ENCODE measurements around the gene GPR68.
"Not testable (repeated sequence)": the region's sequence is repeated elsewhere in the genome, so short reads cannot be mapped to it uniquely, and the experiment has no call there.

Gene GPR68

DNA sequence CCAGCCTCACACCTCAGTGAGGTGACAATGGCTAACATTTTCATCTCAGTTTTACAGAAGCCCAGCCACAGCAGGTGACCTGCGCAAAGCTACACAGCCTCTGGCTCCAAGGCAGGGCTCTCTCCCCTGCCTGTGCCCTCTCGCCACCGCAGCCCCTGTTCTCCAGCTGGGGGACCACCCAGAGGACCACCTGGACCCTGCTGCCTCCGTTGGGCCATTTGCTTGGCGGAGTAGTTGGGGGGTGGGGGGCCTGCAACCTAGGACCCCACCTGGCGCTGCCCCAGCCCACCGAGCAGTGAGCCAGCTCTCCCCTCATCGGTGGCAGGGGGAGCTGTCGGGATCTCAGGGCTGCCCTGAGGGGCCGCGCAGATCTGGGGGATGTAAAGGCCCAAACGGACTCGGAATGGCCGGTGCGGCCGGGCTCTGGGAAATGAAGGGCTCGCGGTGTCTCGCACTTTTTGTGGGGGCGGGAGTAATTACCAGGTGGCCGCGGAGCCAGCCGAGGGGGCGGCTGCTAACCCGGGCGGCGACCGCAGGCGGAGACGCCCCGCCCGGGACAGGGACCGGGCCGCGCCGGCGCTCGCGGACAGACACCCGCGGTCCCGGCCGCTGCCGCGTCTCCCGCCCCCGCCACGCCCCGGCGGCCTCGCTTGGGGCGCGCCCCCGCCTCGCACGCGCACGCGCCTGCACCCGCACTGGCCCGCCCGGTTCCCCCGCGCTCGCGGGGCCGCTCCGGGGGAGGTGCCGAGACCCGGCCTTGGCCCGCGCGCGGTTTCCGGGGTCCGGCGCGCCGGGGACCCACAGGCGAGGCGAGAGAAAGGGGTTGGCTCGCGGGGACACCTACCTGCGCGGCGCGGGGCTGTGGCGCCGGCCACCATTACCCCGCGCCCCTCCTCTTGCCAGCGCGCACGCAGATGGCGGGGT, 8.6 kb upstream of the GPR68 start:
- peak; percentile 30 to 71 for DNase-seq

- DNase-seq, result no peak
Observed at GRCh38 chr14:91250912-91251311, 6.4 kb upstream of the GPR68 start.

DNA sequence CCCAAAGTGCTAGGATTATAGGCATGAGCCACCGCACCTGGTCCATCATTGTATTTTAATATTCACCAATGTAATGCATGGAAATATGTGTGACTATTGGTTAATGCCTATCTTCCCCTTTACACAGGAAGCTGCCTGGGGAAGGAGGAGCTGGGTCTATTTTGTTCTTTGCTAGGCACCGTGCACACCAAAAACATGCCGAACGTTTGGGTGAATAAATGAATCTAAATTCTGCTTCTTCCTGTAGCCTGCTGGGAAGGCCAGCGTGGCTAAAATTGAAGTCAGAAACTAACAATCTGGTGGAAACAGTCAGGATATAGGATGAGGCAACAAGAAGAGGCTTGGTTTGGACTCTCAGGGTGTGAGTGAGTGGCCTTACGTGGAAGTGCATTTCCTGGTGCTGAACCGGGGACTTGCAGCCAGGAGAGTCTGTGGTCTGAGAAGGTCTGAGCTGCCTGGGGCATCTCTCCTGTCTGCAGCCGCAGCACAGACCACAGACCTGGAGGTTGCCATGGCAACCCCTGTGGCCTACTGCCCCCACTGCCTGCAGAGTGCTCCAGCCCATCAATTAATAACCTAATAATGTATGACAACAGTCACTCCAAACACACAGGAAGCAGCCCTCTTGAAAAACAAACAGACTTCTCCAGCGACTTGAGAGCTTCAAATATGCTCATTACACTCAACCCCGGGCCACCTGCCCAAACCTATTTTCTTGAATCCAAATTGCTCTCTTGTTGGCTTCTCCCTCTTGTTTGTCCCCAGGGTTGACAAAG, 5.5 kb upstream of the GPR68 start:
- DNase-seq, result peak; percentile 62 to 78

DNA sequence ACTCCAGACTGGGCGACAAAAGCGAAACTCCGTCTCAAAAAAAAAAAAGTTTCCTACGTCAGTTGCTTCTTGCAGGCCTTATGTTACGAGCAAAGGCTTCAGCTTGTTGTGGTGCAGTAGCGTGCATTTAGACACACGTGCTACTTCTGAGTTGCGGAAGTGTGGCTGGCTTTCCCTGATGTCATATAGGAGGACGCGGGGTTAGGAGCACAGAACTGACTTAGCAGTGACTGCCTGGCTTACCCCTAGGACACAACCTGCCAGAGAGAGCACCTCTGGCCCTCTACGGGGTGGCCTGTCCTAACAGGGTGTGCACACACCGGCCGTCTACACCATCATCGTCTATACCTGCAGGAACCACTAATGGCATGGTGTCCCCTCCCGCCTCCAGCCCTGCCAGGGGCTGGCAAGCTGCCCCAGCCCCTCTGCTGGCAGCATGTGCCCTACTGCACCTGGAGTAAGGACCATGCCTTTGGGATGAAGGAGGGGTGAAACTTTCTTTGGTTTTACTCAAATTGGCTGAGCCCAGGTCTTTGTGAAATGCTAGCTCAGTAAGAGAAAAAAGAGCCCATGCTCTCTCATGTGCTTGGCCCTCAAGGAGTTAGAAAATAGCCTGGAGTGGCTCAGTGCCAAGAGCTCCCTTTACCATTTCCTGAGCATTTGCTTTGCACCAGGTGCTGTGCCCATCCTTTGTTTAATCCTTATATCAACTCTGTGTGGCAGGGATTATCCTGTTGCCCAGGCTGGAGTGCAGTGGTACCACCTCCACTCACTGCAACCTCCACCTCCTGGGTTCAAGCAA, 1.7 kb upstream of the GPR68 start:
- peak; percentile 87 to 91 for DNase-seq

DNA sequence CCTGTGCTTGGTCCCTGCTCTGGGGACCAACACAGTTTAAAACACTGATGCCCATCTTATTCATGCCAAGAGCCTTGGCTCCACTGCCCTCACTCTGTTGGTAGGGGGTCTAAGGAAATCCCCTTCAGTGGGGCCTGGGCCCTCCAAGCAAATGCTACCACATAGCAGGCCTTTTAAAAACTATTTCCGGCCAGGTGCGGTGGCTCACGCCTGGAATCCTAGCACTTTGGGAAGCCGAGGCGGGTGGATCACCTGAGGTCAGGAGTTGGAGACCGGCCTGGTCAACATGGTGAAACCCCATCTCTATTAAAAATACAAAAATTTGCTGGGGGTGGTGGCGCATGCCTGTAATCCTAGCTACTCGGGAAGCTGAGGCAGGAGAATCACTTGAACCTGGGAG, 1.1 kb upstream of the GPR68 start:
- DNase-seq, result not testable (repeated sequence)

GRCh38 chr14:91245029-91245428, 525 bp upstream of the GPR68 start:
- DNase-seq, result peak; percentile 83 to 92

- DNase-seq, result no peak
Observed at GRCh38 chr14:91243074-91243471, 1.4 kb downstream of the GPR68 start.

DNA sequence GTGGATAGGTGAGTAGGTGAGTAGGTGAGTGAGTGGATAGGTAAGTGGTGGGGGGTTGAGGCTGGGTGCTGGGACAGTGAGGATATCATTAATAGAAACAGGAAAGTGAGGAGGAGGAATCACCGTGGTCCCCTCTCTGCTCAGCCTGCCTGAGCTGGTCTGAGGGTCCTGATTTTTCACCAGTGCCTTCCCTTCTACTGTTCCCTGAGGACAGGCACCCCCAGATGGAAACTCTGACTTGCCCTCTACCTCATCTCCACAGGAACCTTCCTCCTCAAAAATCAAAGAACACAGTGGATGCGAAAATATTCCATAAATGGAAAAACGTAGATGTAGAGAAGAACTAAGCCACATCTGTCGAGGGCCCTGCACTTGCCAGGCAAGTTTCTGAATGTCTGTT, 1.9 kb downstream of the GPR68 start:
- DNase-seq, result no peak

GRCh38 chr14:91241863-91242262, 2.6 kb downstream of the GPR68 start:
- DNase-seq, result peak; percentile 58 to 63

- no peak for DNase-seq
Observed at GRCh38 chr14:91238661-91239060, 5.8 kb downstream of the GPR68 start.

GRCh38 chr14:91238085-91238484, 6.4 kb downstream of the GPR68 start:
- DNase-seq, result no peak

GRCh38 chr14:91237219-91237618, 7.3 kb downstream of the GPR68 start:
- DNase-seq, result no peak

GRCh38 chr14:91235841-91236240, 8.7 kb downstream of the GPR68 start:
- DNase-seq, result no peak

DNA sequence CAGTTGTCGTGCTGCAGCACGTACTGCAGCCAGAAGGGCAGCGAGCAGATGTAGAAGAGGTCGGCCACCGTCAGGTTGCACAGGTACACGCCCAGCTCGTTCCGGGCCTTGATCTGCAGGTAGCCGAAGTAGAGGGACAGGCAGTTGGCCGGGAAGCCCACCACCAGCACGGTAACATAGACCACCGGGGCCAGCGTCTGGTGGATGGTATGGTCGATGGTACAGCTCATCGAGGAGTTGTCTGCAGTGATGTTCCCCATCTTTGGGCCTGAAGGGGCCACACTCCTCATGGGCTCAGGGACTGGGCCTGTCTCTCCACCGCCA, 9.8 kb downstream of the GPR68 start:
- DNase-seq, result no peak

GRCh38 chr14:91233936-91234790, 10.3 kb downstream of the GPR68 start:
- no peak for DNase-seq

GRCh38 chr14:91232603-91233002, 11.9 kb downstream of the GPR68 start:
- no peak for DNase-seq

DNA sequence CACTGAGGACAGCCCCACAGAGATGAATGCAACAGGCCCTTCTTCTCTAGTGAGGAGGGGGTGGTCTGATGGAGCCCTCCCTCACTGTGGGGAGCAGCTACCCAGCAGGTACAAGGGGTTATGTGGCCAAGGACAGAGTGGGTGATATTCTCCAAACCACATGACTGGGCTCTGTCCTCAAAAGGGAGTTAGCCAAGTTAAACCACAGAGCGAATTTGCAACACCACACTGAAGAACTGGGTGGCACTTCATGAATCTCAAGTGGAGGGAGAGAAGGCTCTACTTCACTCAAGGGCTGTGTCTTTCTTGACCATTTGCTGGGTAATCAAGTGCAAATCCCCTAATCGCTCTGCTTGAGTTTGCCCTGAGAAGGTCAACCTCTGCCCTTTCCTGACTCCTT, 12.5 kb downstream of the GPR68 start:
- no peak for DNase-seq

GRCh38 chr14:91231446-91231845, 13.1 kb downstream of the GPR68 start:
- DNase-seq, result no peak

- peak in 1 of 2 donors; percentile 49 for DNase-seq
Observed at GRCh38 chr14:91230397-91231035, 14.0 kb downstream of the GPR68 start.

GRCh38 chr14:91229743-91230200, 14.7 kb downstream of the GPR68 start:
- DNase-seq, result peak; percentile 64 to 84

- DNase-seq, result no peak
Observed at GRCh38 chr14:91229005-91229382, 15.5 kb downstream of the GPR68 start.
